Testis (tissue), 3 donors: Measurements from ENCODE around the gene PLCH2. TPM values are rescaled to one million over a fixed set of nuclear protein-coding genes. Genes with fewer than 3 reads are reported as not detected.

ENCODE experiments used
- DNase-seq: peaks from one replicate; pipeline ENCODE4 v3.0.0-alpha.2; 2019
- H3K27ac ChIP-seq, 2 donors: fragments of 200-600 bp; sonication (generic); one replicate each; pipeline ENCODE4 v1.5.1; 2019
- H3K27me3 ChIP-seq: fragments of 200-600 bp; sonication (generic); one replicate; pipeline ENCODE4 v1.5.1; 2019
- H3K36me3 ChIP-seq: fragments of 200-600 bp; sonication (generic); one replicate; pipeline ENCODE4 v1.5.1; 2017; ENCODE audit warnings: low read depth; ENCODE audit errors: missing control alignments
- H3K4me1 ChIP-seq: fragments of 200-600 bp; sonication (generic); one replicate; pipeline ENCODE4 v1.5.1; 2019
- H3K4me3 ChIP-seq, 2 donors: fragments of 200-600 bp; sonication (generic); one replicate each; pipeline ENCODE4 v1.5.1; 2017 to 2019
- H3K9me3 ChIP-seq: fragments of 200-600 bp; sonication (generic); one replicate; pipeline ENCODE4 v1.5.1; 2017
- POLR2A ChIP-seq: fragments of 450-650 bp; IDR thresholded peaks from one replicate; pipeline ENCODE4 v1.6.1; 2017; ENCODE audit warnings: antibody characterized with exemption, mild to moderate bottlenecking, moderate library complexity
- WGBS, 2 donors: methylation state at CpG; one replicate each; pipeline ENCODE4 v1.1.5; 2018; 5-methylcytosine and 5-hydroxymethylcytosine counted together
- intact Hi-C: fragments of 100-400 bp; cut with DNase I; formaldehyde crosslinking; loops from one replicate; pipeline ENCODE4 v1.15.1; 2023; ENCODE audit warnings: low total_unique reads
- polyA plus RNA-seq: library from polyadenylated mRNA; stranded (reverse); fragments of 350-450 nt; fragmentation: Illumina TruSeq; extraction: RNeasy Lipid Tissue Mini Kit (QIAGEN cat#74804); gene quantifications from one replicate; pipeline ENCODE4 v1.2.3, GENCODE V29; 2014; ENCODE audit warnings: low read depth, low replicate concordance; ENCODE audit not compliant: insufficient read depth
- total RNA-seq, 2 donors: library from RNA; depleted of rRNA; stranded (reverse); fragments of >200 nt; gene quantifications; one replicate each; pipeline ENCODE4 v1.2.3, GENCODE V29; 2016
- TF ChIP-seq, protein P1 (sequence below), 3 experiments: fragments of 450-650 bp in 2 of 3; fragments of 200-600 bp in 1 of 3; sonication (generic) in 1 of 3; IDR thresholded peaks; one replicate each; pipeline ENCODE4 v1.5.1; 2016 to 2019; ENCODE audit warnings: antibody characterized with exemption in 3 of 3, mild to moderate bottlenecking in 2 of 3, moderate library complexity in 1 of 3

PLCH2 gene
- total and polyA plus RNA-seq, 3 donors from 2014 or later = 2.7 to 6.5 (median 5.7) TPM

DNA sequence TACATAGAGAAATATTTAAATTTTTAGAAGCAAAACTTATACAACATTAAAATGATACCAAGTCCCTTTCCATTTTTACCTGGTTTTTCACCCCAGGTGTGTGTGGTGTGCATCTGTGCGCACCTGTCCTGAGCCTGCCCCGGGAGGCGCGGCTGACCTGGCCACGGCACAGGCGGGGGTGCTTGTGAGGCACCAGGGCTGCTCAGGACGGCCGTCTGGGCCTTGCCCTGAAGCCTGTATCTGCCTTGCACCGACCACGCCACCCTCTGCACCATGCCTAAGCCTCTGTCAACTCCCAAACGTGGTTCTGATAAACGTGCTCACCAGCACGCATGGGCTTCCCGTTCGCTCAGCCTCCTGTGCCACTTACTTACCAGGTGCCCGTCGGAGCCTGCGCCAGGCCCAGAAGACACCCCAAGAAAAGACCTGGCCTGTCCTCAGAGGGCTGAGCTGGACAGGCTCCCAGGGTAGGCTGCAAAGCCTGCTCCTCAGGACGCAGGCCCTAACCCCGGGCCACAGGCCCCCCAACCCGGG lies 29.4 kb downstream of the PLCH2 start:
- no peak overlapping the region for H3K27ac ChIP-seq
- H3K27me3 ChIP-seq = no peaks in the 10 kb centered on the region
- no peaks in the 10 kb centered on the region for H3K36me3 ChIP-seq
- TF ChIP-seq, protein P1, sequence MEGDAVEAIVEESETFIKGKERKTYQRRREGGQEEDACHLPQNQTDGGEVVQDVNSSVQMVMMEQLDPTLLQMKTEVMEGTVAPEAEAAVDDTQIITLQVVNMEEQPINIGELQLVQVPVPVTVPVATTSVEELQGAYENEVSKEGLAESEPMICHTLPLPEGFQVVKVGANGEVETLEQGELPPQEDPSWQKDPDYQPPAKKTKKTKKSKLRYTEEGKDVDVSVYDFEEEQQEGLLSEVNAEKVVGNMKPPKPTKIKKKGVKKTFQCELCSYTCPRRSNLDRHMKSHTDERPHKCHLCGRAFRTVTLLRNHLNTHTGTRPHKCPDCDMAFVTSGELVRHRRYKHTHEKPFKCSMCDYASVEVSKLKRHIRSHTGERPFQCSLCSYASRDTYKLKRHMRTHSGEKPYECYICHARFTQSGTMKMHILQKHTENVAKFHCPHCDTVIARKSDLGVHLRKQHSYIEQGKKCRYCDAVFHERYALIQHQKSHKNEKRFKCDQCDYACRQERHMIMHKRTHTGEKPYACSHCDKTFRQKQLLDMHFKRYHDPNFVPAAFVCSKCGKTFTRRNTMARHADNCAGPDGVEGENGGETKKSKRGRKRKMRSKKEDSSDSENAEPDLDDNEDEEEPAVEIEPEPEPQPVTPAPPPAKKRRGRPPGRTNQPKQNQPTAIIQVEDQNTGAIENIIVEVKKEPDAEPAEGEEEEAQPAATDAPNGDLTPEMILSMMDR (IDR thresholded peaks at IDR 0.05) = no peak
- TF ChIP-seq POLR2A = no peak
- DNase-seq = no peak
- WGBS, 2 donors = 81 to 86% methylated on average over 17 to 21 of the region's 21 CpGs
- no peaks in the 10 kb centered on the region for H3K4me1 ChIP-seq
- no peak overlapping the region for H3K4me3 ChIP-seq
- intact Hi-C loops = no loop called here
- H3K9me3 ChIP-seq = no peaks in the 10 kb centered on the region

DNA sequence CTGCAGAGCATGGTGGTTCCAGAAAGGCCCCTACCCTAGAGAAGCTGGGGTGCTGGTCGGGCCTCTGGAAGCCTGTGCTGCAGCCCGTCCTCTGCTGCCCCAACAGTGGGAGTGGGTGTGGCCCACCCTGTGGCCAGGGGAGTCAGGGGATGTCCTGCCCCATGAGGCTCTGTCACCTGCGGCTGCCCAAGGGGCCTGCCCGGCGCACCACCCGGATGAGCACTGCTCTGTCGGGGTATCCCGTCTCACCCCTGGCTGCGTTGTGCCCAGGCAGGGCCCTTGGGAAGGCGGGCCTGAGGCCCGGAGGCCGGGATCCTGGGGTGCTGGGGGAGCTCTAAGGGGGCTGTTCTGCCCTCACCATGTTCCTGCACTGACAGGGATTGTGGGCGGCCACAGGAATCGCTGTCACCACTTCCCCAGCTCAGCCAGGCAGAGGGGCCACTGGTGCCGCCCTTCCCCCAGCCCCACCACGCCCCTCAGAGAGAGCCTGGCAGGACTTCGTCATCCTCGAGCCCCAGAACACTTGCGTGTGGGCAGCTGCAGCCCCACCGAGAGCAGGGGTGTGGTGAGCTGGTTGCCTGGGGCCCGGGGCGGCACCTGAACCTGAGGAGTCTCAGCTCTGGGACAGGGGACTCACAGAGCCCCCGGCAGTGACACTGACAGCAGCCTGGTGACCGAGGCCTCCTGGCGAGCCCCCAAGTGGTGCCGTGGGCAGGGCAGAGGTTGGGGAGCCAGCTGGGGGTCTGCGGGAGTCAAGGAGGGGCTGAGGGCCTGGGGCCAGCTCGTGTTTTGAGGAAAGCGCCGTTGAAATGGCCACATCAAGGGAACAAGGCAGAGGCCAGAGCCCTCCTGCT lies 30.1 kb downstream of the PLCH2 start:
- no peaks in the 10 kb centered on the region for H3K36me3 ChIP-seq
- H3K9me3 ChIP-seq = no peaks in the 10 kb centered on the region
- H3K27ac ChIP-seq = no peak overlapping the region
- intact Hi-C loops = no loop called here
- no peak for DNase-seq
- no peak overlapping the region for H3K4me3 ChIP-seq
- H3K27me3 ChIP-seq = no peaks in the 10 kb centered on the region
- 81 to 86% methylated on average over 16 to 21 of the region's 30 CpGs for WGBS, 2 donors
- no peak for TF ChIP-seq POLR2A
- TF ChIP-seq, protein P1 (IDR thresholded peaks at IDR 0.05) = no peak
- no peaks in the 10 kb centered on the region for H3K4me1 ChIP-seq

DNA sequence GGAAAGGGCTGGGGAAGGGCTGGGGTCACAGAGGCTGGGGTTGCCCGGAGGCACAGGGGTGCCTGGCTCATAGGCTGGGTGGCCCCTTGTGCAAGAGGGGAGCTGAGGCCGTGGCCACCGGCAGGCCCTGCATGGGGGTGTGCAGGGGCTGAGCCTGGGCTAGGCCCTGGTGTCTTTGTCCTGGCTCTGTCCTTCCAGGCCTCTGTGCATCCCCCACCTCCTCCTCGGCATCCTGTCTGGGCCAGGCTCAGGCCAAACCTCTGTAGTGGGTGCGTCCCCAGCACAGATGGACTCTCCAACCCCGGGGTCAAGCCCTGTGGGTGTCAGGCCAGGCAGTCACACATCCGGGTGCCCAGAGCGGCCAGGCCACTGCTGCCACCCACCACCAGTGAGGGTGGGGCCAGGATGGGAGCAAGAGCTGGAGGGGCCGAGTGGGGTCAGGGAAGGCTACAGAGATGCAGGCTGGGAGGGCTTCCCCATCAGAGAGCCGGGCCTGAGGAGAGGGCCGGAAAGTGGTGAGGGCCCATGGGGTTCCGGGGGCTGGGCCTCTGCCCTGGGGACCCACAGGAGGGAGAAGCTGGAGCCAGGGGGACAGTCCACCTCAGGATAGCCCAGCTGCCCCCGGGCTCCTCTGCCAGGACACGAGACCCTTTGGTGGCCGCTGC lies 30.9 kb downstream of the PLCH2 start:
- Histone ChIP-seq H3K4me3 (no peak overlapping the region), H3K36me3 (no peaks in the 10 kb centered on the region), H3K27me3 (no peaks in the 10 kb centered on the region), H3K9me3 (no peaks in the 10 kb centered on the region), H3K27ac (no peak overlapping the region), H3K4me1 (no peaks in the 10 kb centered on the region)
- TF ChIP-seq, protein P1 (IDR thresholded peaks at IDR 0.05) = no peak
- no peak for TF ChIP-seq POLR2A
- intact Hi-C loops = no loop called here
- no peak for DNase-seq
- 50 to 62% methylated on average over 1 to 15 of the region's 15 CpGs for WGBS, 2 donors

DNA sequence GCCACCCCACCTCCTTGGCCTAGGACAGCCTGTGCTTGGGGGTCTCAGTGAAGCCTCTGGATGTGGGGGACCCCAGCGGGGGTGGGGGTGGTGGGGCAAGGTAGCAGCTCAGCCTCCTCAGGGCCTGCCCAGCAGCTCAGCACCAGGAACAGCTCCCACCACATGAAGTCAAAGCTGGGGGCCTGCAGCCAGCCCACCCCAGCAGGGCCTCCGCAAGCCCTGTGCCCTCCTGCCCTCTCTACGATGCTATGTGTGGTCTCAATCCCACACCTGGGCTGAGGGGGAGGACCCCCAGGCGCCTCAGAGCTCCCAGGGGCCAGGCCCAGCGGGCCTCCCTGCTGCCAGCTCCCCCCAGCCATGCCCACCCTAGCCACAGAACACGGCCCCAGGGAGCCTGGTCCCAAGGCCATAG lies 31.7 kb downstream of the PLCH2 start:
- Histone ChIP-seq H3K4me3 (no peak overlapping the region), H3K36me3 (no peaks in the 10 kb centered on the region)

More for the DNA sequence above, 31.7 kb downstream of the PLCH2 start:
- H3K4me1 ChIP-seq = no peaks in the 10 kb centered on the region
- 63 to 78% methylated on average over 3 to 5 of the region's 6 CpGs for WGBS, 2 donors
- H3K9me3 ChIP-seq = no peaks in the 10 kb centered on the region
- DNase-seq = no peak
- TF ChIP-seq POLR2A = no peak
- TF ChIP-seq, protein P1 (IDR thresholded peaks at IDR 0.05) = no peak
- no peaks in the 10 kb centered on the region for H3K27me3 ChIP-seq
- intact Hi-C loops = no loop called here
- no peak overlapping the region for H3K27ac ChIP-seq
